GM10266 (cell line): Measurements from ENCODE around the gene MBNL3.

Experiments used
- DNase-seq: peaks from one replicate; pipeline ENCODE4 v3.0.0; 2012; ENCODE audit errors: extremely low spot score
- CTCF ChIP-seq: IDR thresholded peaks from 2 replicates; pipeline ENCODE4 v1.5.1; 2012; ENCODE audit warnings: mild to moderate bottlenecking, low read depth; ENCODE audit not compliant: control insufficient read depth, insufficient read depth; ENCODE audit errors: missing control alignments

The MBNL3 gene

GRCh38 chrX:132508834-132509233 lies 20.0 kb upstream of the MBNL3 start:
- TF ChIP-seq CTCF = no peak
- DNase-seq = no peak

- TF ChIP-seq CTCF = no peak
These were observed 16.3 kb upstream of the MBNL3 start for GRCh38 chrX:132505116-132505515.

DNA sequence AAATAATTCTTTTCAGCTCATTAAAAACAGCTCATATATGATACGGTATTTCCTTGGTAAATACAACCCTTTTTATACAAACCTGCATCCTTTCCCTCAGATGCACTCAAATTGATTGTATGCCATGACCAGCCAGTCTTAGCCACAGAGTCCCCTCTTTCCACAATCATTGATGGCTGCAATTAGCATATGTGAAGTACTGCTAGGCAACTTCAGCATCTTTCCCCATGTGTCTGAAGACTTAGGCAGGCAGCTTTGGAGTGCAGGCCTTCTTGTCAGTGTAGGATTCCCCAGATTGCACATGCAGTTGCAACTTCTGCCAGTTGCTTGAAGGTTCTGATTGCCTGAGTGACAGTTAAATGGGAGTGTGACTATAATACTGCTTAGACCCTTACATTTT lies 15.6 kb upstream of the MBNL3 start:
- TF ChIP-seq CTCF = no peak
- no peak for DNase-seq

More at GRCh38 chrX:132505116-132505515, 16.3 kb upstream of the MBNL3 start:
- no peak for DNase-seq

DNA sequence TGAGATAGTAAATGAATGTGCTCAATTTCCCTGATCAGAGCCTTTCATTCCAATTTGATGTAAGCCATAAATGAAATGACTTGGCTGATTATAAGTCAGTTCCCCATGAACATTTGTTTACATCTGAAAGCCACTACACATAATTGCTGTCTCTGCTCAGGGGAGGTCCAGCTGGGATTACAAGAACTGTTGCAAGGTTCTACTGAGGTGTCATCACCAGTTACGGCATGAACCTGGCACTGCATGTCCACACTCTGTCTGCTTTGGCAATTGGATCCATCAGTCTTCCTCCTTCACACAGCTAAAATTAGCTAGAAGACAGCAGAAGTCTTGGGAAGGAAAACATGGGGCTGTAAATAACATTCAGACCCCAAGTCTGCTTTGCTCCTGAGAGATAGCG lies 12.8 kb upstream of the MBNL3 start:
- no peak for DNase-seq
- TF ChIP-seq CTCF = no peak

DNA sequence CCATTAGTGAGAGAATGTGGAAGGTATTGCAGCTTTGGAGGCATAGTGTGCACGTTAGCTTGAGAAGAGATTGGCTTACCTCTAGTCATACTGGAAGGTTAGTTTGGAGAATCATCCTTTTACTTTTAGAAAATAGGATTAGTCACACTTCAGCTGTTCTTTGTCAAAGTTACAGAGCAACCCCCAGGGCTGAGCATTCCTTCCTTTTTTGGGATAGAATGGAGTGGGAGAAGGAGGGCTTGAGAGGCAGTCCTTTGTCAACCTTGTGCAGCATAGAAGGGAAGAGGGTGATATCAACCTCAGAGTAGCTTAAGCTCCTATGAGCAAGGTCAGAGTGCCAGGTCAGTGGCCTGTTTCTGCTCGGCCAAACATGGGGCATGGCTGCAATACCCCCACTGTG lies 8.6 kb upstream of the MBNL3 start:
- TF ChIP-seq CTCF = no peak
- no peak for DNase-seq

DNA sequence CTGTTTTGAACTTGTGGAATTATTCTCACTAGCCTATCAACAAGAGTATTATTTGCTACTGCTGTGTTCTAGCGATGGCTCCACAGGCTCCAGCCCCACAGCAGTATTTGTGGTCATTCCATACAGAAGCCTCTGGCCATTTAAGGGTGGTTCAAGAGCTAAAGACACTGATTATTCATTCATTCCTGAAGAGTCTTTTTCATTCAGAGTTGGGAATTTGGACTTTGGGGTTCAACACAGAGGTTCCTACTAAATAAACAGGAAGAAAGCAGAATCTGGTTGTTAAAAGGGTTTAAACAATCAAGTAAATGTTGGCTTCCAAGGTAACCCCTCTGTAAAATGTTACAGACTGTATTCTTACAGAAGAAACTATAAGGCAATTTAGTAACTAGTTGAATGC lies 4.3 kb upstream of the MBNL3 start:
- no peak for DNase-seq

GRCh38 chrX:132491191-132491590 lies 2.4 kb upstream of the MBNL3 start:
- peak; percentile 7 for DNase-seq

More for the DNA sequence above, 4.3 kb upstream of the MBNL3 start:
- TF ChIP-seq CTCF = no peak

More at GRCh38 chrX:132491191-132491590, 2.4 kb upstream of the MBNL3 start:
- no peak for TF ChIP-seq CTCF
